NCI-H524 (cell line): ENCODE data around the gene OPA1.
"Not testable (repeated sequence)": the region's sequence is repeated elsewhere in the genome, so short reads cannot be mapped to it uniquely, and the experiment has no call there.

ENCODE experiments used
- DNase-seq, 2 experiments: peaks; one replicate each; lab custom pipeline; 2025; lab: John Stamatoyannopoulos, UW

The OPA1 gene

DNA sequence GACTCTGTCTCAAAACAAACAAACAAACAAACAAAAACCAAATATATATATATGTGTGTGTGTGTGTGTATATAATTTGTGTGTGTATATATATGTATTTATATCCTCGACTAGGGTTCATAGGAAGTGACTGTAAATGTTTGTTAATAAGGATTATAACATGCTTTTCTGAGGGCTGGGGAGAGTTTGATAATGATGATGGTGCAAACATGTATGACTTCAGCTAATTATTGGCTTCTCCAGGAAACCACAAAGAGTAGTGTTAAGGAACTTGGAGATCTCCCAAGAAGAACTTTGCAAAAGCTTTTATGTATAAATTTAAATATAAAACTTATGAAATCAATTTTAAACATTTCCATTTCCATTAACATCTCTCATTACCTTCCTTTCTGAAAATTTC is 3.9 kb upstream of the OPA1 start:
- no peak for DNase-seq

DNA sequence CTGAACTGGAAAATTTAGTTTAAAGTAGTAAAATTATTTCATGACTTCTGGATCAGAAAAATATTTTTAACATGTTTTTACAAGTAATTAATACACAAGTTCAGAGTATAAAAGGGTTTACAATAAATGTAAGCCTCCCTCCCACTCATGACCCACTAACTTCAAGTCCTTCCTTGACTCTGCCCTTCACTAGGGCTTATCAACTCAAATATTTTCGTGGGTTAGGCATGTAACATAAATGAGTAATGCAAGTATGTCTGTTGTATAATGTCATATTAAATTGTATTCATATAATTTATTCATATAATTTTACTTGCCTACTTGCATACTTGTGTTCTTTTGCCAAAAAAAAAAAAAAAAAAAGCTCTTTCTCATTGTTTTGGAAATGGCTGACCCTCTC is 3.4 kb upstream of the OPA1 start:
- no peak for DNase-seq

DNA sequence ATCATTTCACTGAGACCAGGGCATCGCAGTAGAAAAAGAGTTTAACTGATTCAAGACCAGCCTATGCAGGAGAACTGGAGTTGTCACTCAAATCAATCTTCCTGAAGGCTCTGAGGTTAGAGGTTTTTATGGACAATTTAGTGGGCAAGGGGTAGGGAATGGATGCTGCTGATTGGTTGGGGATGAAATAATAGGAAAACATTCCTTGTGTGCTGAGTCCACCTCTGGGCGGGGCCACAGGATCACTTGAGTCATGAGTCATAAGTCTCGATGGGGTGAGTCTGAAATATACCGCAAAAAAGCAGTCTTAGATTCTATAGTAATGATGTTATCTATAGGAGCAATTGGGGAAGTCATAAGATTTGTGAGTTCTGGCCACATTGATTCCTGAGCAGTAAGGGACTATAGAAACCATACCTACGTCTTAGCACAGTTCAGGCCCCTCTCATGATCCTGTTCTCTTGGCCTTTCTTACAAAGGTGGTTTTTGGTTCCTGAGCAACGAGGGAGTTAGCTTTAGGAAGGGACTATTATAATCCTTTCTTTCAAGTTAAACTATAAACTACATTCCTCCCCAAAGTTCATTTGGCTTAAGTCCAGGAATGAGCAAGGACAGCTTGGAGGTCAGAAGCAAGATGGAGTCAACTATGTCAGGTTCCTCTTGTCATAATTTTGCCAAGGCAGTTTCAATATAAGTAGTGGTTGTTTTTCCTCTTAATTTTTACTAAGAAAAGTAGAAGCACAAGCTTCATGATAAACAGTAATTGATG is 2.7 kb upstream of the OPA1 start:
- DNase-seq = no peak

- peak; percentile 33 to 43 for DNase-seq
Measured at GRCh38 chr3:193593668-193594030, 641 bp downstream of the OPA1 start.

- DNase-seq = no peak
Measured at GRCh38 chr3:193594946-193595689, 2.1 kb downstream of the OPA1 start.

DNA sequence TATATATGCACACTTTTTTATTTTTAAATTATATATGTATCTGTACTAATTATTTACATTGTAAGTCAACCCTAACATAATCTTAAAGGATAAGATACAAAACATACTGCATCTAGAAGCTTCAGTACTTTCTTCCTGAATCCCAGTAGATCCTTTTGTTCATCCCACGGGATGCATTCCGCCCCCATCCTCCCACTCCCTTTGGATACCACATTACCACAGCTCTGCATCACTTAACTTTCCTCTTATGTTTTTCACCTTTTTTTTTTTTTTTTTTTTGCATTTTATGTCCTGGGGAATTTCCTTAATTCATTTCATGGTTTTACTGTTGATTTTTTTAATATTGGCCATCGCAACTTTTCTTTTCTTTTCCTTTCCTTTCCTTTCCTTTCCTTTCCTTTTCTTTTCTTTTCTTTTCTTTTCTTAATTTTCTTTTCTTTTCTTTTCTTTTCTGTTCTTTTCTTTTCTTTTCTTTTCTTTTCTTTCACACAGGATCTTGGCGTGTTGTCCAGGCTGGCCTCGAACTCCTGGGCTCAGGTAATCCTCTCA is 3.0 kb downstream of the OPA1 start:
- DNase-seq = no peak

GRCh38 chr3:193598202-193598601 is 5.2 kb downstream of the OPA1 start:
- no peak for DNase-seq

- DNase-seq = no peak
Measured at GRCh38 chr3:193599393-193599792, 6.4 kb downstream of the OPA1 start.

GRCh38 chr3:193605876-193606275 is 12.9 kb downstream of the OPA1 start:
- peak; percentile 29 to 69 for DNase-seq

DNA sequence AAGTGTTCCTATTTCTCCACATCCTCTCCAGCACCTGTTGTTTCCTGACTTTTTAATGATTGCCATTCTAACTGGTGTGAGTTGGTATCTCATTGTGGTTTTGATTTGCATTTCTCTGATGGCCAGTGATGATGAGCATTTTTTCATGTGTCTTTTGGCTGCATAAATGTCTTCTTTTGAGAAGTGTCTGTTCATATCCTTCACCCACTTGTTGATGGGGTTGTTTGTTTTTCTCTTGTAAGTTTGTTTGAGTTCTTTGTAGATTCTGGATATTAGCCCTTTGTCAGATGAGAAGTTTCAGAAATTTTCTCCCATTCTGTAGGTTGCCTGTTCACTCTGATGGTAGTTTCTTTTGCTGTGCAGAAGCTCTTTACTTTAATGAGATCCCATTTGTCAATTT is 13.9 kb downstream of the OPA1 start:
- not testable (repeated sequence) for DNase-seq

- not testable (repeated sequence) for DNase-seq
Measured at GRCh38 chr3:193610516-193610915, 17.5 kb downstream of the OPA1 start.

DNA sequence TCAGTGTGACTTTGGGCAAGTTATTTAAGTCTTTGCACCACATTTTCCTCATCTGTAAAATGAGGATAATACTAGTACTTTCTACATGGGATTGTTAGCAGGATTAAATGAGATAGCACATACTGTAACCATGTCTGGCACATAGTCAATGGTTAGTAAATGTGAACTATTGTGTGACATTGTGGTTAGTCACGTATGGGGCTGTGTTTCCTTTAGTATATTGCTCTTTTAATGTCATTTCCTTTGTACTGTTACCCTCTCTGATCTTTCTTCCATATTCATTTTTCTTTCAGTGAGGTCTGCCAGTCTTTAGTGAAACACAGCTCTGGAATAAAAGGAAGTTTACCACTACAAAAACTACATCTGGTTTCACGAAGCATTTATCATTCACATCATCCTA is 21.4 kb downstream of the OPA1 start:
- no peak for DNase-seq

GRCh38 chr3:193617628-193618027 is 24.6 kb downstream of the OPA1 start:
- no peak for DNase-seq

DNA sequence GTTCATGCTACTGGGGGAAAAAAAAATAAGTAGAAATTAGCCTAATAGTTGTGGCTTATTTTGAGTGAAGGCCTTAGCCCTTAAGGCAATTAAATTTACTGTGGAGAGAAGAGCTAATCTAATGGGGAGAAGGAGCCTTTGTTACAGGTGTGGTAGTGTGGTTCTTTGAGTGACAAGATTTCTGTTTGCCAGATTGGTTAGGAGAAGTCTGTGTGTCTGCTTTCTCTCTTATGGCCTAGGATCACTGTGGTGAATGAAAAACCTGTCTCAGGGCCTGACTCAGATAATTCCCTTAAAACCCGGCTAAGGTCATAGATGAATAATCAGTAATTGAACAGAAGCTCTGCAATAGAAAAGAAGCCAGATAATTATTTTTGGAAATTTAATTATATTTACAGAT is 27.0 kb downstream of the OPA1 start:
- no peak for DNase-seq

DNA sequence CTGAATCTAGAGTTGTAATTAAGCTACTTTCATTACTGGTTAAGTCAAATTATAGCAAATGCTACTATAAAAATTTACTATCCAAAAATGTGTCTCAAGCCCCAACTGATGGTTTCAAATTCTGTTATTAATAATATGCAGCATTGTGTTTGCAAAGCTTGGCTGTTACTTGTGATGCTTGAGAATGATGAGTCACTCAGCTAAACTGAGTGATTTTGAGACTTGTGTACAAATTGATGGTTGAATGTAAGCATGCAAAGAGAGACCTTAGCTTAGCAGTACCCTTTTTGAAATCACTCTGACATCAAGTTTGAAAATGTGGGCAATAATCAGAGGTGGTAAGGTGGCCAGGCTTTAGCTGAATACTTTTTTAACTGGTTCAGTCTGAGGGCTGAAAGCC is 27.6 kb downstream of the OPA1 start:
- DNase-seq = no peak

DNA sequence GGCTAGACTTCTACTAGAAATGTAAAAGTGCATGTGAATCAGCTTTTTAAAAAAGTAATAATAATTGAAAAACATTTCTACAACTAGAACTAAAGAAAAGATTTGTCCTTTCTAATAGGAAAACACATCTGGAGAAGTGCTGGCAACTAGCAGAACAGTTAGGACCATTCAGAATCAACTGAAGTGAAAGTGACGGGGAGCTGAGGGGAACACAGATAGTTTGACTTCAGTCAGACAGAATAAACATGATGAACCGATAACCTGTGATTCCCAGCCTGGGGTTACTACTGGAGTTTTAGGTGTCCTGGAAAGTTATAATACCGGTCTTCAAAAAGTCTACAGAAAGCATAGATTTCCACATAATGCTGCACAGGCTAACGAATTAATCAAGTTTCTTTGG is 28.1 kb downstream of the OPA1 start:
- DNase-seq = no peak

DNA sequence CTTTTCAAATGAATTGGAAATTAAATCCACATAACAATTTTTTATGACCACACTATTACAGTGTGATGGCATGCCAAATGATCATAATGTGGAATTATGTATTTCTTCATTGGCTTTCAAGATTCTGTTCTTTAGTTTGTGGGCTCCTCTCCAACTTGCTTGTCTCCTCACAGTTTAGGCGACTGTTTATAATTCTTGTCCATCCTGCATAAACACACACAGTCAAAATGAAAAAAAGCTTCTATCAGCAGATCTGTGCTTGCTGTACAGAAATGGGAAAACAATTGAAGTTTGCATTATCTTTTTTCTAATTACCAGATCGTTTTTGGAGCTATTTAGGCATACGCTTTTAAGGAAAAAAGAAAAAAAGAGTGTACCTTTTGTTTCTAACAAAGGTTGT is 37.0 kb downstream of the OPA1 start:
- no peak for DNase-seq

- no peak for DNase-seq
Measured at GRCh38 chr3:193637831-193638230, 44.8 kb downstream of the OPA1 start.

- no peak for DNase-seq
Measured at GRCh38 chr3:193638833-193639232, 45.8 kb downstream of the OPA1 start.

DNA sequence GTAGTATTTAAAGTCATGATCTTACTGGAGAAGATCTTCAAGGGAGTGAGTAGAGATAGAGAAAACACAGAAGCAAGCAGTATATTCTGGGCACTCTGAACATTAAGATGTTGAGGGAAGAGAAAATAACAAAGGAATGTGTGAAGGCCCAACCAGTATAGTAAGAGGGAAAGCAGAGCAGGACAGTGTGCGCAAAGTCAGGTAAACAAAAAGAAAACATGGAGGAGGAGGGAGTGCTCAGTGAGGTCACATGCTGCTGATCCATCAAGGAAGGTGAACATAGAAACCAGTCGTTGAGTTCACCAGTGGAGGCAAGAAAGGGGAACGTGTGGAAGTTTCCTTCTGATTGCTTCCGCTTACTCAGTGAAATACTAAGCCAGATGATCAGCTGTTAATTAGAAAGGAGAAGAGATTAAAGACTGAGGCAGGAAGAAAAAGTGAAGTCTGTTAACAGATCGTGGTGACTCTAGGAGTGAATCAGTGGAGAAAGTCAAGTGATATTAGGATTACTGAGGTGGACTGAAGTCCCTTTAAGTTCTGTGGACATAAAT is 47.2 kb downstream of the OPA1 start:
- no peak for DNase-seq

GRCh38 chr3:193640728-193641439 is 47.9 kb downstream of the OPA1 start:
- DNase-seq = no peak

DNA sequence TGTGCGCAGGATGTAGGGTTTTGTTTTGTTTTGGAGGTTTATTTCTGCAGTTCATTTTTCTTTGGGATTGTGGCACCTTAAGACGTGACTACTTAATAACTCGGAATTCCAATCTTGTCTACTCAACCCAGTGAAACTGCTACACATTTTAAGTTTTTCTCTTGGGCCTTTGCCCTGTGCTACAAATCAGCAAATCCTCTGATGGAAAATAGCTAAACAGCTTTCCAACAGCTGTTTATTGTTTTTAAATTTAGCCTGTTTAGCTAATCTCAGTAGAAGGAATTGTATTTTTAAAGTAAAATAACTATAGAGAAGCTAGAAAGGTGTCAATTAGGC is 48.4 kb downstream of the OPA1 start:
- no peak for DNase-seq

GRCh38 chr3:193645806-193646205 is 52.8 kb downstream of the OPA1 start:
- DNase-seq = no peak
